GM18507 (cell line): ENCODE results near the gene ADGRL3.
"Not testable (repeated sequence)": the region's sequence is repeated elsewhere in the genome, so short reads cannot be mapped to it uniquely, and the experiment has no call there.

Experiments
- DNase-seq: peaks from one replicate; pipeline ENCODE4 v3.0.0; 2011; ENCODE audit warnings: low read depth; ENCODE audit not compliant: insufficient read length; ENCODE audit errors: extremely low spot score
- FAIRE-seq: peaks from 2 replicates; lab custom pipeline; 2011; peaks lifted over from hg19 to GRCh38; lab: Jason Lieb, UNC

ADGRL3 gene

DNA sequence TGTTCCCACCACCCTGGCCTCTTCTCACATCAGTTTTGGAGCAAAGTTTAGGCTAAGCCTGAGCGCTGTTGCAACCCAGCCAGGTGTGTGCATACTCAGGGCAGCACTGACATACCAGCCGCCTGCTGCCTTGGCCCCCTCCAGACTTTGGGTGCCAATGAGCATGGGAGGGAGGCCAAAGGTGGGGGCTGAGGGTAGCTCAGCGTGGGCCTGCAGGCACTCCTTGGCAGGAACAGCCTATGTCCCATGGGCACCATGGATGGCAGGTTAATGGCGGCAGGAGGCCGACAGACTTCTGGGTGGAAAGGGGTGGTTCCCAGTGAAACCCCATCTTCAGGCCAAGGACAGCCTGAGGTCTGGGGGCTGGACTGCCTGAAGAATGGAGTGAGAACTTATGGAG lies 462.2 kb downstream of the ADGRL3 start:
- no peak for DNase-seq
- no peak for FAIRE-seq

- no peak for FAIRE-seq
- no peak for DNase-seq
These were observed 463.2 kb downstream of the ADGRL3 start for GRCh38 chr4:61663310-61663709.

GRCh38 chr4:61665649-61666048 lies 465.5 kb downstream of the ADGRL3 start:
- DNase-seq (no peak), FAIRE-seq (no peak)

DNA sequence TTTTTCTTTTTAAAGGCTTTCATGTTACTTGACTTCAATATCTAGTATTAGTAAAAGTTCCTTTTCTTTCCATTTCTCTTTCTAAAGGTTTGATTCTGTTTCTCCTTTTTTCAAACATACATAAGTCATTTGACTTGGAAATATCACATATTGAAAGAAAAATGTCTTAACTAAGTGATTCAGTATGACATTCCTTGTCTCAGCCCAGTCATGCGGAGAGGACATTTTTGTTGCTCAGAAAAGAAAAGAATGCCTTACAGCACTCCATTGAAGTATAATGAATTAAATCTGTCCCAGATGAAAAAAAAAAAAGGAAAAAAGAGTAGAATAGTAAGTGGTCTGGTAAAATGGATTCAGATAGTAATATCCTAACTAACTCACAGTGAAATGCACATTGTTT lies 466.1 kb downstream of the ADGRL3 start:
- DNase-seq (no peak), FAIRE-seq (no peak)

GRCh38 chr4:61671599-61671998 lies 471.5 kb downstream of the ADGRL3 start:
- FAIRE-seq = no peak
- no peak for DNase-seq

DNA sequence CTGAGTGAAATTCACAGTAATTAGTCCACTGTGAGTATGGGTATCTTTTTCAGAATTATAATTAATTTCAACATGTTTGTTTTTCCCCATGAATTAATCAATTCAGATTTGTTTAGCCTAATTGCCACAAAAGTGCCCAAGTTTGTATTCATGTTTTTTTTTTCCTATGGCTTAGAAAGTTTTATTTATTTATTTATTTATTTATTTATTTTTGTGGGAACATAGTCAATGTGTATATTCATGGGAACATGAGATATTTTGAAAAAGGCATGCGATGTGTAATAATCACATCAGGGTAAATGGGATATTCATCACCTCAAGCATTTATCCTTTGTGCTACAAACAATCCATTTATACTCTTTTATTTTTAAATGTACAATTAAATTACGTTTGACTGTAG lies 475.3 kb downstream of the ADGRL3 start:
- DNase-seq (no peak), FAIRE-seq (no peak)

DNA sequence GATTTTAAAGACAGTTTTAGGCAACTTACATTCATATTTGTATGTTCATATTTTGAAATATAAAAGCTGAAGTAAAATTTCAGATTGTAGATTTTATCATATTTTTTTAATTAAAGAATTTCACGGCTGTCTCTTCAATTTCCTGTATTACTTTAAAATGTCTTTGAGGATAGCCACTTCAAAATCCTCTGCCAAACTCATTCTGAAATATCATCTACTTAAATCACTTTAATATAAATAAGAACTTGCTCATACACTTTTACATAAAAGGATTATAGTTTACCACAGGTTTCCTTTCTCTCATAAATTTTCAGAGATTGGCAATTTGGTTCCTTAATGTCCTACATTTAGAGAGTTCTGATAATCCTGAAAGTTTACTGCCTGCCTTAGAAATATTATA lies 478.2 kb downstream of the ADGRL3 start:
- no peak for DNase-seq
- FAIRE-seq = no peak

GRCh38 chr4:61693520-61693919 lies 493.4 kb downstream of the ADGRL3 start:
- DNase-seq = no peak
- no peak for FAIRE-seq

- DNase-seq = no peak
- no peak for FAIRE-seq
These were observed 514.3 kb downstream of the ADGRL3 start for GRCh38 chr4:61714387-61714911.

- DNase-seq (no peak), FAIRE-seq (no peak)
These were observed 516.3 kb downstream of the ADGRL3 start for GRCh38 chr4:61716426-61716825.

DNA sequence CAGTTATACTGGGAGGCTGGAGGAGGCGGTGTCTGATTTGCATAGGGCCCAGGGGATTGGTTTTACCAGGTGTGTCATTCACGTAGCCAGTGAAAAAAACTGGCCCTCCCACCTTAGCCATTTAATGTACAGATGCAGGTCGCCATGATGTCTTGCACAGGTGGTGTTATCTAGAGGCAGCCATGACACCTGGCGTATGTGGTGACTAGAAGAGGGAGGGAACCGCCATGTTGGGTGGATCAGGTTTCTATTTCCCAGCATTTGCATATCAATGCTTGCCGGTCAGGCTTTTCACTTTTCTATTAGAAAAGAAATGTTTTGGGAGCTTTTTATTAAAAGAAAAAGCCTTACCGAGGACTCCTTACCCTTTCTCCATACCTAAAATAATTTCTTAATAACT lies 523.4 kb downstream of the ADGRL3 start:
- DNase-seq (no peak), FAIRE-seq (no peak)

- DNase-seq (no peak), FAIRE-seq (no peak)
These were observed 527.2 kb downstream of the ADGRL3 start for GRCh38 chr4:61727286-61727685.

DNA sequence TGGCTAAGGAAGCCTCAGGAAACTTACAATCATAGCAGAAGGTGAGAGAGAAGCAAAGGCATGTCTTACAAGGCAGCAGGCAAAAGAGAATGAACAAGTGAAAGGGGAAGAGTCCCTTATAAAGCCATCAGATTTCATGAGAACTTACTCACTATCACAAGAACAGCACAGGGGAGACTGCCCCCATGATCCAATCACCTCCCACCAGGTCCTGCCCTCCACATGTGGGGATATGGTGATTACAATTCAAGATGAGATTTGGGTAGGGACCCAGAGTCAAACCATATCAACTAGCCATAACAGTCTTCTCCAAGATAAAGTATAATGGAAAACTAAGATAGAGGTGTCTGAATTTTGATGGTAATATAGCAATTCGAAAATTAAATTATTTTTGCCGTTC lies 534.3 kb downstream of the ADGRL3 start:
- FAIRE-seq = no peak
- DNase-seq = no peak

DNA sequence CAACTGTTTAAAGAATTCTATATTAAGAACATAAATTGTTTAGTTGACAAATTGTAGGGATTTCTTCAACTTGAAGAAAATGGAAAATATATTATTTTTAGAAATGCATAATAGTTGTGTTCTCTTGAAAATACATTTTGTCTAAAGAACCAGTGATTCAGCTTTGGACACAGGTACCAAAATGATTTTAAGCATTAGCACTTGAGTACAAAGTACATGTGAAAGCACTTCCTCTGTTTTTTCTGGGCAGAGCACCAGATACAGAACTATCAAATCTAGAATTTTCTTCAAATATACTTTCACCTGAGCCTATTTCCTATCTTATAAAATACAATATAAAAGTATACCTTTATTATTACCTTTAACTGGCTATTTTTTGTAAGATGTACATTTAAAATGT lies 539.8 kb downstream of the ADGRL3 start:
- DNase-seq = no peak
- no peak for FAIRE-seq

DNA sequence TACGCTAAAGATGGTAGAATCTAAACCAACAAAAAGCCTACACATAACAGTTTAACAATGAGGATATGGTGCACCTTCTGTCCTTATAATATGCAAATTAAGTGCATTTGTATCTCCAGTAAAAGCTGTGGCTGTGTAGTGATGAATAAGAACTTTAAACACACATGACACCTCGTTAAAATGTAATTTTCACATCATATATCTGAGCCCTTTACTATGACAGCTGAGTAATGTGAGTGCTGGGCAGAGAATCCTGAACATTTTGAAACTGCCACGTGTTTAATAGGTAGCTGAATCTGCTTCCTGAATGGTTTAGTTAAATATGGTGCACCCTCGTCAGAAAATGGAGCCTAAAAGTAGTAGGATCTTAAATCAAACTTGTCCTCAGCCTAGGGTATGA lies 540.8 kb downstream of the ADGRL3 start:
- no peak for FAIRE-seq
- no peak for DNase-seq

- FAIRE-seq (no peak), DNase-seq (no peak)
These were observed 541.4 kb downstream of the ADGRL3 start for GRCh38 chr4:61741327-61742096.

- FAIRE-seq (no peak), DNase-seq (no peak)
These were observed 550.7 kb downstream of the ADGRL3 start for GRCh38 chr4:61750810-61751209.

DNA sequence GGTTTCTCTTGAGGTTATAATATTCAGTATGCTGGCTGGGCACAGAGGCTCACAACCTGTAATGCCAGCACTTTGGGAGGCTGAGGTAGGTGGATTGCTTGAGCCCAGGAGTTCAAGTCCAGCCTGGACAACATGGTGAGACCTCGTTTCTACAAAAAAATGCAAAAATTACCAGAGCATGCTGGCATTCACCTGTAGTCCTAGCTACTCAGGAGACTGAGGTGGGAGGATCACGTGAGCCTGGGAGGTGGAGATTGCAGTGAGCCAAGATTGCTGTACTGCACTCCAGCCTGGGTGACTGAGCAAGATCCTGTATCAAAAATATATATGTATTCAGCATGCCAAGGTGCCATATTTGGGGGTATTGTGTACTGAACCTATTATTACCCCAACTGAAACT lies 552.5 kb downstream of the ADGRL3 start:
- DNase-seq (no peak), FAIRE-seq (no peak)

GRCh38 chr4:61753739-61754138 lies 553.6 kb downstream of the ADGRL3 start:
- DNase-seq = no peak
- FAIRE-seq = no peak

DNA sequence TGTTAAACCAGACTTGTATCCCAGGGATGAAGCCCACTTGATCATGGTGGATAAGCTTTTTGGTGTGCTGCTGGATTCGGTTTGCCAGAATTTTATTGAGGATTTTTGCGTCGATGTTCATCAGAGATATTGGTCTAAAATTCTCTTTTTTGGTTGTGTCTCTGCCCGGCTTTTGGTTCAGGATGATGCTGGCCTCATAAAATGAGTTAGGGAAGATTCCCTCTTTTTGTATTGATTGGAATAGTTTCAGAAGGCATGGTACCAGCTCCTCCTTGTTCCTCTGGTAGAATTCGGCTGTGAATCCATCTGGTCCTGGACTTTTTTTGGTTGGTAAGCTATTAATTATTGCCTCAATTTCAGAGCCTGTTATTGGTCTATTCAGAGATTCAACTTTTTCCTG lies 556.8 kb downstream of the ADGRL3 start:
- not testable (repeated sequence) for FAIRE-seq, DNase-seq

GRCh38 chr4:61757983-61758382 lies 557.9 kb downstream of the ADGRL3 start:
- not testable (repeated sequence) for DNase-seq, FAIRE-seq
